NCI-H2171 (cell line): ENCODE results near the gene CPLX1.
"Not testable (repeated sequence)": the region's sequence is repeated elsewhere in the genome, so short reads cannot be mapped to it uniquely, and the experiment has no call there.

Source experiments
- DNase-seq: peaks from one replicate; lab custom pipeline; 2025; lab: John Stamatoyannopoulos, UW

CPLX1 gene

DNA sequence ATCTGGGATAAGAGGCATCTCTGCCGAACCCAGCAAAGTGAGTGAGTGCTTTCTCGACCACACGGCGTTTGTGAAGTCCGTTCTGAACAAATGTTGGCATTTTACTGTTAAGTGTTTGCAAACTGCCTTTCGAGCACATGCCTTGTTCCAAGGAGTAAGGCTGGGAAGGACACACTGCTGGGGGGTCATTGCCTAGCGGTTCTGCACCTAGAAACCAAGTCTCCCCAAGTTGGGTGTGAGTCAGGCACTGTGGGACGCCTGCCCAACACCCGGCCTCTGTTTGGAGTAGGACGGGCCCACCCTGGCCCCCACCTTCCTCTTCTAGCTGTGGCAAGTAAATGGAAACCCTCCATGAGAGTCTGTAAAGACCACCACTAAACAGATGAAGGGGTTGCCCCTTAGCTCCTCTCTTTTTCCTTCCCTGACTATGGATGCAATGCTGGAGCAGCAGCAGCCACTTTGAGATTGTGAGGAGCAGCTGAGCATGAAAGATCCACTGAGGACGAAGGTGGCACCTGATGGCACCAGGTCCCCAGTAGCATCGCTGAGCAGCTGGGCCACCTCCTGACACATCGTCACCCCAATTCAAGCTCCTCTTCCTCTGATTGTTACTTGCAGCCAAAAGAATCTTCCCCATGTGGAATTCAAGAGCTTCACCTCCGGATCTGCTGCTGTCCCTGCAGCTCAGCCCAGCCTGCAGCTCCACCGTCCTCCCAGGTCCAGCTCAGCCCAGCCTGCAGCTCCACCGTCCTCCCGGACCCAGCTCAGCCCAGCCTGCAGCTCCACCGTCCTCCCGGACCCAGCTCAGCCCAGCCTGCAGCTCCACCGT lies 6.3 kb downstream of the CPLX1 start:
- no peak for DNase-seq

DNA sequence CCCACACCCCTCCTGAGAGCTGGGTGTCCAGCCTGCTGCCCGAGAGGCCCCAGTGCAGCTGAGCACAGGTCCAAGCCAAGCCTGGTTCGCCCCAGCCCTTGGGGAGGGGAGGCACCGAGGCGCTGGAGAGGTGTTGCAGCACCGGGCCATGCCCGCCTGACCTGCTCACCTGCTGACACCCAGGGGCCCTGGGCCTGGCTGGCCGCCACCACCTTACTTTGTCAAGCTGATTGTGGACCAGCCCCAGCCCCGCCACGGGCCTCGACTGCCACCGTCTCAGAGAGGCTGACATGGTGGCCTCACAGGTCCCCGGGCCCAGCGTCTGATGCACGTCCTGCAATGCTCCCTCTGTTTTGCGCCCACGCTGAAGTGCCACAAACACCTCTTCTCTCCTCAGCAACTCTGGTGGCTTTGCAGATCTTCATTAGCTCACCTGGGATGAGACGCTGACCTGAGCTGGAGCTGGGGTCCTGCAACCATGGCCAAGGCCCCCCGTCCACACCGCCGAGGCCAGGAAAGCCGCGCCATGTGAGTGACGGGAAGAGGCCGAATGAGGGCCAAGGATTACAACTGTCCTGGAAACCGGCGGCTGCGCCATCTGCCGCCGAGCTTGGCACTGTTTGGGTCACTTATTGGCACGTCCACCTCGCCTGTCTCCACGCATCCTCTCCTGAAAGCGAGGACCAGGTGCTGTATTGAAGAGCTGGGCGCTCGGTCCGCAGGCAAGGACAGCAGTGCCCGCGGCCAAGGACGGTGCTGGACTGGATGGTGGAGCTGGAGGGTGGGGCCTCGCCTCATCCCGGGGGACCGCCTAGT lies 7.6 kb downstream of the CPLX1 start:
- no peak for DNase-seq

- no peak for DNase-seq
These were observed 10.3 kb downstream of the CPLX1 start for GRCh38 chr4:815464-816146.

DNA sequence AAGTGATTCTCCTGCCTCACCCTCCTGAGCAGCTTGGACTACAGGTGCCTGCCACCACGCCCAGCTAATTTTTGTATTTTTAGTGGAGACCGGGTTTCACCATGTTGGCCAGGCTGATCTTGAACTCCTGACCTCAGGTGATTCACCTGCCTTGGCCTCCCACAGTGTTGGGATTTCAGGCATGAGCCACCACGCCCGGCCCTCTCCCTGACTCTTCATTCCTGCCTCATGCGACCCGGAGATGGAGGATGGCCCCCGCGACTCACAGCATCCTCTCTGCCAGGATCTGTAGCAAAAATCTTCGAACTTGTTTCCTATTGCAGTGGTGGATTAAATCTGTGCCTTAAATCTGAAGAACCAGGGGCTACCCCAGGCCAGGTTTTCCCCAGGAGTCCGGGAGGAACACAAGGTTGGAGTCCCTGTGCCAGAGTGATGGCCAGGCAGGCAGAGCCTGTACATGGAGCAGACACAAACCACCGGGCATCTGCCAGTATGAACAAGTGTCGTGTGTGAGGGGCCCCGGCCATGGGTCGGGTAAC lies 11.5 kb downstream of the CPLX1 start:
- no peak for DNase-seq

DNA sequence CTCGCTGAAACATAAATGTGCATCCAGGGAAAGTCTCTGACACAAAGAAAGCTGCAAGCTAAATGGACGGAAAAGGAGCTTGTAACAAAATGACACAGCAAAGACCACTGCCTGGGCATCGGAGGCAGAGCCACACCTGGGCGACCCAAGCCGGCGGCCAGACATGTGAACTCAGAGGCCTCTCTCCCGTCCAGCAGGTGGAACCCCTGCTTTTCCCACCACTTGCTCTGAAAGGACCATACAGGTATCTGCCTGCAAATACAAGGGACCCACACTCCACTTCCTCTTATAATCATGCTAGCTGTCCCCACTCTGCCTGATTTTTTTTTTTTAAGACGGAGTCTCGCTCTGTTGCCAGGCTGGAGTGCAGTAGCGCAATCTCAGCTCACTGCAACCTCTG lies 12.0 kb downstream of the CPLX1 start:
- DNase-seq, result no peak

DNA sequence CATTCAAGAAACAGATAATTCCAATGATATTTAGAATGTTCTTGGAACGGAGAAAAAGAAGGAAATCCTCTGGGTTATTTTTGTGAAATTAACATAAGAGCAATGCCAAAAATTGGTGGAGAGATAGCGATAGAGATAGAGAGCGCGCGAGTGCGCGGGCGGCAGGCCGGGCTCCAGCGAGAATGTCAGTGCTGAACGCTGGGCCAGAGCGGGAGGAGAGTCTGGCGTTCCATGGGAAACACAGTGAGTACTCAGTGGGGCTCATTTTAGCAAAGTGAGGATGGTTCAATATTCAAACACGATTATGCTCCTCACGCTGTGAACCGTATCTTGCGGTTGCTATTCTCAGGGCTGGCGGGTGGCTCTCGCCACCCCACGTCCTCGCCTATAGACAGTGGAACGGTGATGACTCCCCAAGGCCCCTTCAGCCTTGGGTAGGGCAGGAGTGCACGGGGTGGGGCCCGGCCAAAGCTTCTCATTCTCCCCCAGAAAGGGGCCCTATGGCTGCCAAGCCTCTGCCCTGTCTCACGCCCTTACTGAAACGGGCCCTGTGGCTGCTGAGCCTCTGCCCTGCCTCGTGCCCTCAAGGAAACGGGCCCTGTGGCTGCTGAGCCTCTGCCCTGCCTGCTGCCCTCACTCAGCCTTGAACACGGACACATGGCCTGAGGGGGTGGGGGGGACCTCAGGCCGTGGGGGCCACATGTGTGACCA lies 16.9 kb downstream of the CPLX1 start:
- DNase-seq, result no peak

DNA sequence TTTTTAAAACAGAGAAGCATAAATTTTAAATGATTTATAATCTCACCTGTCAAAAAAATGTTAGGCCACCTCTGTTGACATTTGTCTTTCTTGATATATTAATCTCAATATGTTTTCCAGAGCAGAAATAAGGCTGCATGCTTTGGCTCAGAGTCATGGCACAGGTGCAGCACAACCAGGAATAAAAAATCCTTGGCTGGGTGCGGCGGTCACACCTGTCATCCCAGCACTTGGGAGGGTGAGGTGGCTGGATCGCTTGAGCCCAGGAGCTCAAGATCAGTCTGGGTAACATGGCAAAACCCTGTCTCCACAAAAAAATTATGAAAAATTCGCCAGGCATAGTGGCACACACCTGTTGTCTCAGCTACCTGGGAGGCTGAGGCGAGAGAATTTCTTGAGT lies 18.1 kb downstream of the CPLX1 start:
- no peak for DNase-seq

- not testable (repeated sequence) for DNase-seq
These were observed 18.9 kb downstream of the CPLX1 start for GRCh38 chr4:806979-807378.

DNA sequence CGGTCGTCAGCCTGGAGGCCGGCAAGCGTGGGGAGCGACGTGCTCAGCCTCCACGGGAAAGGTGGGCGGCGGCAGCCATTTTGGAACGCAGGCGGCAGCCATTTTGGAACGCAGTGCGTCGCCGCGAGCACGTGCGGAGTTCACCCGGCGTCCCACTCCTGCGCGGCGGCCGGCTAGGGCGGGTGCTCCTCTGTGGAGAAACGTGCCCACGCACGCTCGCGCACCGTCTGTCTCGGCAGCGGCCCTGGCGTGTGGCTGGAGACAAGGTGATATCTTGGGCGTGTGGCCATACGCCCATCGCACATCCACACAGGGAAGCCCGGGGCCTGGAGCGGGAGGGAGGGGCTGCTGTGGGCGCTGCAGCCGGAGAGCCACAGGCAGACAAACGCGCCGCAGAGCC lies 21.1 kb downstream of the CPLX1 start:
- DNase-seq, result no peak

DNA sequence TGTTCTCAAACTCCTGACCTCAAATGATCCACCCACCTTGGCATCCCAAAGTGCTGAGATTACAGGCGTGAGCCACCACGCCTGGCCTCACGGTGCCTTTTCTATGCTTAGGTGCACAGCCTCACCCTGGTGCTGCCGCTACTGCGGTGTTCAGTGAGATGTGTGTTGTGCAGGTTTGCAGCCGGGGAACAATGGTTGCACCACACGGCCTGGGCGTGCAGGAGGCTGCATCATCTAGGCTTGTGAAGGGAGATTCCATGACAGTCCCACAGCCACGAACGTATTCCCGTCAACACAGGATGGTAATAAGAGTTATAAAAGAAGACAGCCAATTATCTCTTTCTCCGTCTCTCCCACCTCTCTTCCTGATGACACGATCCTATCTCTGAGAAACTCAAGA lies 22.0 kb downstream of the CPLX1 start:
- no peak for DNase-seq

DNA sequence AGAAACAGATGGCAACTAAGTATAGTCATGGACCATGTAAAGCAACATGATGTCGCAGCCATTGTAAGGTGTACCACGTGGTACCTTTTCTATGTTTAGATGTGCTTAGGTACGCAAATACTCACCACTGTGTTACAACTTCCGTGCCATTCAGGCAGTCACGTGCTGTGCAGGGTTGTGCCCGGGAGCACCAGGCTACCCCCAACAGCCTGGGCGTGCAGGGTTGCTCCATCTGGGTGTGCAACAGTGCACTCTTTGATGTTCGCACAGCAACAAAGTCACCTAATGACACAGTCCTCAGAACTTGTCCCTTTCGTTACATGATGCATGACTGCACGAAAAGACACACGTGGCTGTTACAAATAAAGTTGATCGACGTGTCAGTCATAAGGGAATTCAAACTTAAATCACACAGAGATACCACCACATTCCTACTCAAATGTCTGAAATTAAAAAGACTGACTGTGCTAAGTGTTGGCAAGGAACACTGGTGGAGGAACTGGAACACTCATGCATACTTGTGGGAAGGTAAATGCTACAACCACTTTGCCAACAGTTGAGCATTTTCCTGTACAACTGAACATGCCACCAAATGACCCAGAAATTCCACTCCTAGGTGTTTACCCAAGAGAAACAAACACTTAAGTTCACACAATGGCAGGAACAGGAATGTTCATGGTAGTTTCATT lies 24.3 kb downstream of the CPLX1 start:
- no peak for DNase-seq

DNA sequence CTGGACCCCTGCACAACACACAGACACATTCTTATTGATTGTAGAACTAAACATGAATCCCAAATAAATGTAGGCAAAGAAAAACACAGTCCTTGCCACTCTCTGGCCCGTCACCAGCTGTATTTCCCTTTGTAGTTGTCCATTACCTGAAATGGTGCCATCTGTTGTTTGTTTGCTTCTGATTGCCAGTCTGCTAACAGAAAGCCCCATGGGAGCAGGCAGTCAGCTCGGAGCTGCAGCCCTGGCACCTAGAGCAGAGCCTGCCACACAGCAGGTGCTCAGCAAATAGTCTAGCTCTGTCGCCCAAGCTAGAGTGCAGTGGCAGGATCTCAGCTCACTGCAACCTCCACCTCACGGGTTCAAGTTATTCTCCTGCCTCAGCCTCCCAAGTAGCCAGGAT lies 28.9 kb downstream of the CPLX1 start:
- peak; percentile 77 for DNase-seq

DNA sequence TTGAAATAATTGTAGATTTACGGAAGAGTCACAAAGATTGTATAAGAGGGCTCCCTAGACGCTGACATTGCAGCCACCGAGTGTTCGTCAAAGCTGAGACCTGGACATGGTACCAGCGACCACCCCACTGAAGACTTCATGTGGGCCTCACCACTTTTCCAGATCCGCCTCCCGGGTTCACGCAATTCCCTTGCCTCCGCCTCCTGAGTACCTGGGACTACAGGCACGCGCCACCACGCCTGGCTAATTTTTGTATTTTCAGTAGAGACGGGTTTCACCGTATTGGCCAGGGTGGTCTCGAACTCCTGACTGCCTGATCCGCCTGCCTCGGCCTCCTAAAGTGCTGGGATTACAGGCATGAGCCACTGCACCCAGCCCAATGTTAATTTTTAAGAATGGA lies 29.7 kb downstream of the CPLX1 start:
- no peak for DNase-seq

DNA sequence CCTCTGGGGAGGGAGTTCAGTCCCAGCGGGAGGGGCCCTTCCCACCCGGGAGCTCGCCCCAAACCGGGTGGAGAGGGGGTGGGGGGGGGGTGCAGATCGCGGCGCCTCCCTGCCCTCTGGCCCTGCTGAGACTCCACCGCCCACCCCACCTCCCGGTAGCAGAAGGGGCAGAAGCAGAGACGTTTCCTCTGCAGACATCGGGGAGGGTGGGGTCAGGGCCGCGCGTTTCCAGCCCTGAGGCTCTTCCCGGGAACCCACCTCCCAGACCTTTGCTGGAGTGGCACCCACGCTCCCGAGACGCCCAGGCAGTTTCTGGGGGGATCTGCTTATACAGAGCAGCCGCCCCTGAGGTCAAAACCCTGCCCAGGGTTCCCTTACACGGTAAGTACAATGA lies 30.2 kb downstream of the CPLX1 start:
- no peak for DNase-seq

- no peak for DNase-seq
These were observed 30.8 kb downstream of the CPLX1 start for GRCh38 chr4:794900-795725.

DNA sequence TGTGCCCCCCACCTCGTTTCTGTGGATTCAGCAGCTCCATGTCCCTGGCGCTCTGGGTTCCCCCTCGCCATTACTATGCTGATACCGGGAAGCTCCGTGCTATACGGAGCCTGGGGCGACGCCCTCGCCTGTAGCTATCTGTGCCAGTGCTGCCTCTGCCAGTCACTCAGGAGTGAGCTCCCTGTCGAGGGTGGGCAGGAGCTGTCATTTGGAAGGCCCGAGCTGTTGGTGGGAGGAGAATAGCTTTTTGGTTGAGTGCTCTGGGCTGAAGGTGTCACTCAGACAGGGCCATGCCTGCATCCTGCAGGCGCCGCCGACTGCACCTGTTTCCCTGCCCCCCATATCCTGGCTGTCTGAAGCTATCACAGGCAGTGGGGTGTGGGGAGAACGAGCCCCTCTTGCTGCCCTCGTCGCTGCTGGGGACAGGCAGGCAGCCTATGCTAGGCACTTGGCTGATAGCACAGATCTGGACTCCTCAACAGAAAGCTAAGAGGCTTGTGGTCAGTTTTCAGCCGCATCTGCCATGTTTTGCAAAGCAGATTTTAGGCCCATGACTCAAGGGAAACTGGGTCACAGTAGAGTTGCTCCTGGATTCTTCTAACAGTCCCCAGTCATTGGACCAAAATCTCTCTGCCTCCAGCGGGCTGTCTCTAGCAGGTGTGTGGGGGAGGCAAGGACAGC lies 31.8 kb downstream of the CPLX1 start:
- no peak for DNase-seq

DNA sequence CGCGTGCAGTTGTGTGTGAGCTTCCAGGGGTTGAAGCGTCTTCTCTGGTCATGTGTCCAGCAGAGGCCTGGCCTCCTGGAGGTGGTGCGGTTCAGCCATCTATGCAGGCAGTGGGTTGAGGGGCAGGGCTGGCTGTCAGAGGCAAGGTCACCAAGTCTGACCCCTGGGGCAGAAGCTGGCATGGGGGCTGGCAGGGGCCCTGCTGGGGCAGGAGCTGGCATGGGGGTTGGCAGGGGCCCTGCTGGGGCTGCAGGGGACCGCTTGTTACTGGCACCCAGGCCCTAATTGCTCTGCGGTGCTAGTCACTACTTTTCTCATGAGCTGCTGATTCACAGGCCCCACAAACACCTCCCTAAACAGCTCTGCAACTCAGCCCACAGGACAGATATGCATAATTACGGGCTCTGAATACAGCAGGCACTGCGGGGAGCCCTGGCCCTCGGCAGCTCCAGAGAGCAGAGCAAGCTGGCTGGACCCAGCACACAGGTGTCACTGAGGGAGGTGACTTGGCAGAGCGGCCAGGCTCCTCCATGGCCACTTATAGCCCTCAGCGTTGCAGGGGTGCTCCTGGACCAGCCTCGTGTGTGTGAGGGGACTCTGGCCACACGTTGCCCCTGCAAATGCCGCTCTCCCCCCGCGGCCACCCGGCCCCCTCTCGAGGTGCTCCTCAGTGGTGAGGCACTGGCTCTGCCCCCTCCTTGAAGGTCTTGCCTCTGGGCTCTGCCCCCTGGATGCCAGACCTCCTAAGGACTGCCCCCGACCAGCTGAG lies 32.7 kb downstream of the CPLX1 start:
- DNase-seq, result no peak

- DNase-seq, result no peak
These were observed 33.3 kb downstream of the CPLX1 start for GRCh38 chr4:792626-793092.
